Activated CD8-positive, alpha-beta memory T cell treated with anti-CD3 and anti-CD28 coated beads for 1 hour (primary cell): Measurements from ENCODE around the gene ACTL8.
"Not testable (repeated sequence)": the region's sequence is repeated elsewhere in the genome, so short reads cannot be mapped to it uniquely, and the experiment has no call there.

Experiments used
- DNase-seq, 2 donors: peaks; one replicate each; pipeline ENCODE4 v3.0.0-alpha.2; 2020; ENCODE audit warnings: low read depth in 1 of 2; ENCODE audit errors: extremely low read depth in 1 of 2

The ACTL8 gene

DNA sequence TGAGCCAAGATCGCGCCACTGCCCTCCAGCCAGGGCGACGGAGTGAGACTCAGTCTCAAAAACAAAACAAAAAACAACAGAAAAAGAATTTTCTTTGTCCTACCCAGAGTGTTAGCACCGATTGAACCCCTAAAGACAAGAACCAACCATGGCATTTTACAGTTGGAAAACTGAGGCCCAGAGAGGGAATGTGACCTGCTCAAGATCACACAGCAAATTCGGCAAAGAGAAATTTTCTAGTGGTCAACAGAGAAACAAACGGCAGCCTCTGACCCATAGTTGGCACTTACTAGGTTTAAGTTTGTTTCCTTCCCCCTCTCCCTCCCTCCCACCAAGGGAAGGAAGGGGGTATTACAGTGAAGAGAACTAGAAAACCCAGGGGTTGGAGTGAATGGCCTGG, 20.5 kb upstream of the ACTL8 start:
- DNase-seq, result no peak

DNA sequence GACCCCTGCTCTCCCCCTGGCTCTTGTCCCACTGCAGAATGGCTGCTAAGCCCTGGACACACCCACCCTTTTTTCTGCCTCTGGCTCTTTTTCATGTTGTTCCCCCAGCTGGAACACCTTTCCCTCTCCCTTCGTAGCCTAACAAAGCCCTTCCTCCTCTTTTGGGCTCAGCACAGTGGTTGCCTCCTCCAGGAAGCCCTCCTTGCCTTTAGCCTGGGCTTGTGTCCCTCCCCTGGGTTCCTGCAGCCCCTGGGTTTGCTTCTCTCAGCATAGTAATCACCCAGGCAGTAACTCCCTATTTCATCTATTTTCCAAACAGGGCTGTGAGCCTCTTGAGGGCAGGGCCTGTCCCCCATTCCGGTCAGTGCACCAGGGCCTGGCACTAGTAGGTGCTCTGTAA, 19.8 kb upstream of the ACTL8 start:
- no peak for DNase-seq

DNA sequence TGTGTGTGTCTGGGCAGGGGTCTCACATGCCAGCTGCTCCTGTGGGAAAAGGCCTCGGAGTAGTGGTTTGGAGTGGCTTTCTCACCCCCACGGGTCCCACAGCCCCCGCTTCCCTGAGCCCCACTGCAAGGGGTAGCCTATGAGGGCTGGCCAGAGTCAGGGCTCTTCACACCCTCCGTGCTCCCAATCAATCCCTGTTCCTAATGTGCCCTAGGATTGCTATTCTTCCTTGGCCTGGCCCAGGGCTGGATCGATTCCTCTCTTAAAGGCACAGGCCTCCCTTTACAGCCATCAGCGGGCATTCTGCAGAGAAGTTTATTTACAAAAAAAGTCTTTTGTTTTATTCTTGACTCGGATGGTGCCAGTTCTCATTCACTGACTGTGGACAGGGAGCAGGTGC, 19.3 kb upstream of the ACTL8 start:
- DNase-seq, result no peak

GRCh38 chr1:17736625-17737024, 18.5 kb upstream of the ACTL8 start:
- no peak for DNase-seq

DNA sequence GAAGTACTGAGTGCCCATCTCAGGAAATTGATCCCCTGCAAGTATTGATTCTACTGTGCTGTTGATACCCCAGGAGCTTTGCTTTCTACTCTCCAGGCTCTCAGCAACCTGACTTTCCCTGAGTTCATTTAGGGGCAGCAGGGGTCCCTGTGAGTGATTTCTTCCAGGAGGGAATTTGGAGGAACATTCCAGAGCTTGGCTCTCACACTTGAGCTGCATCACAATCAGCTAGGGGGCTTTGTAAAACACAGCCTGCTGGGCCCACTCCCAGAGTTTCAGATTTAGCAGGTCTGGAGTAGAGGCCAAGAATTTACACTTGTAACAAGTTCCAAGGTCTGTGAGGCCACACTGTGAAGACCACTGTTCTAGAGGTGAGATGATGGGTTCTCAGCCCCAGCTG, 16.1 kb upstream of the ACTL8 start:
- DNase-seq, result no peak

DNA sequence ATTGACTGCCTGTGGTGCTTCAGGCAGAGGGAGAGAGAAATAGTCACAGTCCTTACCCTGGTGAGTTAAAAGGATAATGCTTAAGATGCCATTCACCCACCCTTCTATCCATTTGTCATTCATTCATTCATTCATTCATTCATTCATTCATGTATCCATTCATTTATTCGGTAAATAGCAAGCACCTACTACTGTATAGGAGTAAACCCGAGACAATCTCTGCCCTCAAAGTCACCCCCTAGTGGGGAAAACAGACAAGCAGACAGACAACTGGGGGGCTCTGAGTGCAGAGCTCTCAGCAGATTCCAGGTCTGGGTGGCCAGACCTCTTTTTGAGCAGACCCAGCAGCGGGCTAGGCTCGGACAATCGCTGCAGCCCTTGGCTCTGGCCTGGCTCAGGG, 14.1 kb upstream of the ACTL8 start:
- no peak for DNase-seq

- DNase-seq, result no peak
These were observed 12.6 kb upstream of the ACTL8 start for GRCh38 chr1:17742583-17742982.

- DNase-seq, result no peak
These were observed 12.0 kb upstream of the ACTL8 start for GRCh38 chr1:17743008-17743647.

DNA sequence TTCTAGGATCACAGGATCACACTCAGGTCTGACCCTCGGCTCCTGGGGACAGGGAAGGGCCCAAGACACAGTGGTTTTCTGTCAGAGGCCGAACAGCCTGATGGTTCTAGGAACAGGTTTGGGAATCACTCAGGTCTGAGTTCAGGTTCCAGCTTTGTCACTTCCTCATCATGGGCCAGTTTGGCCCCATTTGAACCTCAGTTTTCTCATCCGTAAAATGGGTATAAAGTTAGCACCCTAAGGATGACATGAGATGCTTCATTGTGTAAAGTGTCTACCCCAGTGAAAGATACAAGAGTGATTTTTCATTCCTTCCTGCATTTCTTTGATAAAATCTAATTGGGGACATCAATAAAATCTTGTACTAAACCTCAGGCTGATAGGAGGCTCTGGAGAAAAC, 11.2 kb upstream of the ACTL8 start:
- no peak for DNase-seq

GRCh38 chr1:17744666-17745478, 10.3 kb upstream of the ACTL8 start:
- DNase-seq, result no peak

DNA sequence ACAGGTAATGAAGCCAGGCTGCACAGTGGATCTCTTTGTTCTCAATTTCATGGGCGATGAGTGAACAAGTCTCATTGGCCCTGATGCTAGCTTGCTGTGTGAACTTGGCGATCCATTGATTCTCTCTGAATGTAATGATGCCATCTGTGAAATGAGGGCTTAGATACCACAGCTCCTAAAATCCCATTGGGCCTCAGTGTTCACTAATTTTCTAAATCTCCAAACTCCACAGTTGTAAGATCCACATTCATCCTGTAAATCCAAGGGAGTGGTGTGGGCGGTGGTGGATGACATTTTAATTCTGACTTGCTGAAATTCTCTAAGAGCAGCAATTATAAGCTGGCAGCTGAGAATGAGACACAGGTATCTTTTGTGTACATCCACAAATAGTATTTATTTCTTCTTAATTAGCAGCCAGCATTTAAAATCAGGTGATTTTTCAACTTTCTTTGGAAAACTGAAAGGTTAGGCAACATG, 9.6 kb upstream of the ACTL8 start:
- no peak for DNase-seq

- DNase-seq, result not testable (repeated sequence)
These were observed 8.9 kb upstream of the ACTL8 start for GRCh38 chr1:17746281-17746680.

DNA sequence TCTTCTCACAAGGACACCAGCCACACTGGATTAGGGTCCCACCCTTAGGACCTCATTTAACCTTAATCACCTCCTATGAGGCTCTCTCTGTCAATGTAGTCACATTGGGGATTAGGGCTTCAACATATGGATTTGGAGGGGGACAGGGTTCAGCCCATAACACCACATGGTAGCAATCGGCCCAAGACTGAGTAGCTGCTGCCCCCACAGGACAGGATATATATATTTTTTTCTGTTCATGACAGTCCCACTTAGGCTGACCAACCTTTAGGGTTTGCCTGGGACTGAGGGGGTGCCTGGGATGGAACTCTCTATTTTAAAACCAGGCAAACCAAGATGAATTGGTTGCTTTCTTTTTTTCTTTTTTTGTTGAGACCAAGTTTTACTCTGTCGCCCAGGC, 8.2 kb upstream of the ACTL8 start:
- no peak for DNase-seq

GRCh38 chr1:17750333-17750732, 4.8 kb upstream of the ACTL8 start:
- DNase-seq, result no peak

DNA sequence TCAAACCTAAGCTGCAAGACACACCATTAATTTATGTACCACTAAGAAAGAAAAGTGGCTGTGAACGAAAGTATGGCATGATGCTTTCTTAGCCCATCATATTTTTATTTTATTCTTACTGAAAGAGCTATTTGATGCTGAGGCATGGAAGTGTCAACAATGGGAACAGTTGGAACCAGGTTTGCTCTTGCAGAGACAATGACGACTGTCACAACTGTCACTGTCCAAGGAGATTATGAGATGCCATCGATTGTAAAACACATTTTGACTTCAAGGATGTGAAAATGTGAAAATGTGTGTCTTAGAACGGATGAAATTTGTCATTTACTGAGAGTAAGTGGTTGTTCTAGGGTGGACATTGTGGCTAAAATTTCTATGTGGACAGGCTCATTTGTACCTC, 2.8 kb upstream of the ACTL8 start:
- no peak for DNase-seq

DNA sequence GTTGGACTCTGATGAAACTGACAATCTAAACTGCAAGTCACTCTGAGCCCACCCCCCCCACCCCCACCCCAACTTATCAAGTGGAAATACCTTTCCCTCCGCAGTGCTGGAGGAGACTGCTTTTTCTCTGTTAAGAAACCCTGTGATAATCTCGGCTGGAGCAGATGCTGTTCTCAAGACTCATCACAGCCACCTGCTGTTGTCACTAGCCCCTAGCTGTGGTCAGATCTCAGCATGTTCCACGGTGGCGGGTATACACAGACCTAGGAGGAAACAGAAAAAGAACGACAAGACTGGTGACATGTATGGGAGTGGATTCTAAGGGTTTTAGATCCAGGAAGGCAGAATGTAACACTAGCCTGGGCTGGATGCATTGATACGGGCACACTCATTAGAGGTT, 2.3 kb downstream of the ACTL8 start:
- no peak for DNase-seq

- no peak for DNase-seq
These were observed 4.0 kb downstream of the ACTL8 start for GRCh38 chr1:17759114-17759513.

DNA sequence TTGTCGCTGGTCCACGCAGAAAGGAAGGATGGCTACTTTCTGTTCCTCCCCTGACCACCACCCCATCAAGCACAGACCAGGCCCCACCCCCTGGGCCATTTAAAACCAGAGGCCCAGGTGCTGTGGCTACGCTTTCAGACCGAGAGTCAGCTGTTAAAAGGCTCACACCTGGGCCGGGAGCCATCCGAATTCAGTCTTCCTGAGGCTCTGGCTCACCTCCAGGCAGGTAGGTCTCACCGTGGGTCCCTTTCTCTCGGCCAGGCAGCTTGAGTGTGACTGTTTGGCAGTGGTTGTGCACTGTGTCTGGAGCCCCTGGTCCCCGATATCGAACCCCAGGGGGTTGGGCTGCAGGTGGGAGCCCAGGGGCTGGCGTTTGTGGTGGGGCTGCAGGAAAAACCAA, 7.2 kb downstream of the ACTL8 start:
- DNase-seq, result no peak

GRCh38 chr1:17763417-17763816, 8.3 kb downstream of the ACTL8 start:
- DNase-seq, result no peak

DNA sequence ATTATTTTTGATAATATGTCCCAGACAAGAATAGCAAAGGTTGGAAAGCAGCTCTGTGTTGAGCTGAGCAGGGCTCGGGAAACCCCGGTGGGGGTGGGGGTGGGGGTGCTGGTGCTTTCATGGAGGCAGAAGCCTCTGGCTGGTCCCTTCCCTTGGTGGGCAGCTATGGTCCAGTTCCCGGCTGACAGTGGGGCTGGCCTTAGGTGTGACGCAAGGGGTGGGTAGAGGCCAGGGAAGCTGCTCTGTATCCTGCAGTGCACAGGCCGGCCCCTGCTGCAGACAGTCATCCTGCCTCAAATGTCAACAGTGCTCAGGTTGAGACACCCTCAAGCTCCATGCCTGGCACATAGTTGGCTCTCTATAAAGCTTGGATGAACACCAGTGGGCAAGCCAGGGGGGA, 8.9 kb downstream of the ACTL8 start:
- DNase-seq, result no peak

GRCh38 chr1:17764591-17764990, 9.5 kb downstream of the ACTL8 start:
- DNase-seq, result no peak
